NB4 (cell line): ENCODE data around the gene MTHFD2L.

Experiments
- MYC ChIP-seq: IDR thresholded peaks from 2 replicates; pipeline ENCODE4 v1.6.1; 2011; ENCODE audit warnings: low read depth, low read length
- POLR2A ChIP-seq: IDR thresholded peaks from 2 replicates; pipeline ENCODE4 v1.6.1; 2011; ENCODE audit warnings: mild to moderate bottlenecking; ENCODE audit not compliant: insufficient read length; ENCODE audit errors: extremely low read depth
- TF ChIP-seq, protein P1 (sequence below): IDR thresholded peaks from one replicate; pipeline ENCODE4 v1.5.1; 2012; ENCODE audit warnings: low read depth, low read length
- TF ChIP-seq, protein P2 (sequence below): IDR thresholded peaks from 2 replicates; pipeline ENCODE4 v1.6.1; 2011; ENCODE audit warnings: low read depth, low read length

DNA sequence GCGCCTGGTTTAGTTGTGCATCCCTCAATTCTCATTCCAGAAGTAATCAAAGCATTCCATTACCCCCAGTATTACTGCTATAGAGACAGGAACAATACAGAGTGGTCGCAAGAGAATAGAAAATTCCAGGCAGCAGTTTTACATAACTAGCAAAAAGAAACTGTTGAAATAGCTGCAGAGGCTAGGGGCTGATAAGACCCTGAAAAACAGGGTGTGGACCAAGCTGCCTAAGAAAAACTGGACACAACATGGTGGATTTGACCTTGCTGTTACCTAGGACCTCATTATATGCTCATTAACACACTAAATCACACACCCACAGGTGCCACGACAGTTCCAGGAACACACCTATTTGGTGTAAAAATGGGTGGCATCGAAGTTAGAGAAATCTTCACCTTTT is 165.7 kb downstream of the MTHFD2L start:
- TF ChIP-seq, protein P1, sequence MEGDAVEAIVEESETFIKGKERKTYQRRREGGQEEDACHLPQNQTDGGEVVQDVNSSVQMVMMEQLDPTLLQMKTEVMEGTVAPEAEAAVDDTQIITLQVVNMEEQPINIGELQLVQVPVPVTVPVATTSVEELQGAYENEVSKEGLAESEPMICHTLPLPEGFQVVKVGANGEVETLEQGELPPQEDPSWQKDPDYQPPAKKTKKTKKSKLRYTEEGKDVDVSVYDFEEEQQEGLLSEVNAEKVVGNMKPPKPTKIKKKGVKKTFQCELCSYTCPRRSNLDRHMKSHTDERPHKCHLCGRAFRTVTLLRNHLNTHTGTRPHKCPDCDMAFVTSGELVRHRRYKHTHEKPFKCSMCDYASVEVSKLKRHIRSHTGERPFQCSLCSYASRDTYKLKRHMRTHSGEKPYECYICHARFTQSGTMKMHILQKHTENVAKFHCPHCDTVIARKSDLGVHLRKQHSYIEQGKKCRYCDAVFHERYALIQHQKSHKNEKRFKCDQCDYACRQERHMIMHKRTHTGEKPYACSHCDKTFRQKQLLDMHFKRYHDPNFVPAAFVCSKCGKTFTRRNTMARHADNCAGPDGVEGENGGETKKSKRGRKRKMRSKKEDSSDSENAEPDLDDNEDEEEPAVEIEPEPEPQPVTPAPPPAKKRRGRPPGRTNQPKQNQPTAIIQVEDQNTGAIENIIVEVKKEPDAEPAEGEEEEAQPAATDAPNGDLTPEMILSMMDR: no peak
- TF ChIP-seq, protein P2, sequence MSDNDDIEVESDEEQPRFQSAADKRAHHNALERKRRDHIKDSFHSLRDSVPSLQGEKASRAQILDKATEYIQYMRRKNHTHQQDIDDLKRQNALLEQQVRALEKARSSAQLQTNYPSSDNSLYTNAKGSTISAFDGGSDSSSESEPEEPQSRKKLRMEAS: no peak
- TF ChIP-seq POLR2A: no peak
- no peak for TF ChIP-seq MYC
